Uterus (tissue), 2 donors: ENCODE measurements around the gene PWWP2B.

ENCODE experiments used
- POLR2A ChIP-seq, 2 donors: fragments of 450-650 bp; IDR thresholded peaks; one replicate each; pipeline ENCODE4 v1.6.1; 2016; ENCODE audit warnings: antibody characterized with exemption in 2 of 2, mild to moderate bottlenecking in 1 of 2, moderate library complexity in 1 of 2
- TF ChIP-seq, protein P1 (sequence below), 4 experiments: fragments of 200-600 bp in 2 of 4; fragments of 450-650 bp in 2 of 4; sonication (generic) in 2 of 4; IDR thresholded peaks; one replicate each; pipeline ENCODE4 v1.5.1; 2016 to 2019; ENCODE audit warnings: antibody characterized with exemption in 4 of 4, mild to moderate bottlenecking in 2 of 4, moderate library complexity in 1 of 4

GRCh38 chr10:132347211-132347930 is 49.6 kb upstream of the PWWP2B start:
- TF ChIP-seq, protein P1, sequence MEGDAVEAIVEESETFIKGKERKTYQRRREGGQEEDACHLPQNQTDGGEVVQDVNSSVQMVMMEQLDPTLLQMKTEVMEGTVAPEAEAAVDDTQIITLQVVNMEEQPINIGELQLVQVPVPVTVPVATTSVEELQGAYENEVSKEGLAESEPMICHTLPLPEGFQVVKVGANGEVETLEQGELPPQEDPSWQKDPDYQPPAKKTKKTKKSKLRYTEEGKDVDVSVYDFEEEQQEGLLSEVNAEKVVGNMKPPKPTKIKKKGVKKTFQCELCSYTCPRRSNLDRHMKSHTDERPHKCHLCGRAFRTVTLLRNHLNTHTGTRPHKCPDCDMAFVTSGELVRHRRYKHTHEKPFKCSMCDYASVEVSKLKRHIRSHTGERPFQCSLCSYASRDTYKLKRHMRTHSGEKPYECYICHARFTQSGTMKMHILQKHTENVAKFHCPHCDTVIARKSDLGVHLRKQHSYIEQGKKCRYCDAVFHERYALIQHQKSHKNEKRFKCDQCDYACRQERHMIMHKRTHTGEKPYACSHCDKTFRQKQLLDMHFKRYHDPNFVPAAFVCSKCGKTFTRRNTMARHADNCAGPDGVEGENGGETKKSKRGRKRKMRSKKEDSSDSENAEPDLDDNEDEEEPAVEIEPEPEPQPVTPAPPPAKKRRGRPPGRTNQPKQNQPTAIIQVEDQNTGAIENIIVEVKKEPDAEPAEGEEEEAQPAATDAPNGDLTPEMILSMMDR (IDR thresholded peaks at IDR 0.05), result no peak
- no peak for TF ChIP-seq POLR2A (IDR thresholded peaks at IDR 0.05)
